K562 (cell line): ENCODE results near the gene ATP5PF. TPM values are rescaled to one million over a fixed set of nuclear protein-coding genes. Genes with fewer than 3 reads are reported as not detected.

Experiments used
- EP400 ChIP-seq: fragments of 450-650 bp; IDR thresholded peaks from 2 replicates; pipeline ENCODE4 v1.6.1; 2017; ENCODE audit warnings: antibody characterized with exemption, mild to moderate bottlenecking, moderate library complexity
- FOXA3 ChIP-seq, 2 experiments: fragments of 450-650 bp in 1 of 2; sonication (generic) in 1 of 2; formaldehyde crosslinking; IDR thresholded peaks in 1 of 2; conservative IDR thresholded peaks in 1 of 2; 2 replicates each; pipeline versions ENCODE4 v1.4.0 to v1.8.0; 2020 to 2022; ENCODE audit warnings: mild to moderate bottlenecking in 2 of 2, missing genetic modification reagents in 1 of 2
- GTF2A2 ChIP-seq: IDR thresholded peaks from 2 replicates; pipeline ENCODE4 v1.6.1; 2016; ENCODE audit warnings: mild to moderate bottlenecking, missing genetic modification characterization, missing compliant biosample characterization
- KLF16 ChIP-seq: IDR thresholded peaks from 2 replicates; pipeline ENCODE4 v1.6.1; 2016; ENCODE audit warnings: antibody characterized with exemption
- NKRF ChIP-seq: fragments of 450-650 bp; IDR thresholded peaks from 2 replicates; pipeline ENCODE4 v1.6.1; 2016; ENCODE audit warnings: borderline replicate concordance
- NR2F6 ChIP-seq: fragments of 450-650 bp; formaldehyde crosslinking; IDR thresholded peaks from 2 replicates; pipeline ENCODE4 v1.4.0; 2020; ENCODE audit warnings: mild to moderate bottlenecking
- NUFIP1 ChIP-seq: fragments of 450-650 bp; IDR thresholded peaks from 2 replicates; pipeline ENCODE4 v1.6.1; 2018; ENCODE audit not compliant: partially characterized antibody
- PCBP1 ChIP-seq: fragments of 200-400 bp; formaldehyde crosslinking; IDR thresholded peaks from 2 replicates; pipeline ENCODE4 v1.6.1; 2018; ENCODE audit warnings: mild to moderate bottlenecking, low read depth, low read length; ENCODE audit not compliant: poor library complexity, severe bottlenecking
- TCF7L2 ChIP-seq: fragments of 150-350 bp; IDR thresholded peaks from 2 replicates; pipeline ENCODE4 v1.6.1; 2016; ENCODE audit warnings: low read depth, mild to moderate bottlenecking, low read length, moderate library complexity
- TCFL5 ChIP-seq: fragments of 250-450 bp; sonication (Bioruptor Pico); conservative IDR thresholded peaks from 2 replicates; pipeline ENCODE4 v1.6.1; 2021; ENCODE audit warnings: mild to moderate bottlenecking, moderate library complexity, matching md5 sums
- ZFX ChIP-seq: sonication (generic); formaldehyde crosslinking; IDR thresholded peaks from 2 replicates; pipeline ENCODE4 v1.8.0; 2022; ENCODE audit warnings: mild to moderate bottlenecking, missing genetic modification reagents, moderate library complexity
- ZNF146 ChIP-seq: IDR thresholded peaks from one replicate; pipeline ENCODE4 v1.6.1; 2018; ENCODE audit warnings: missing compliant biosample characterization; ENCODE audit not compliant: unreplicated experiment
- ZNF239 ChIP-seq: fragments of 250-450 bp; sonication (Bioruptor Pico); IDR thresholded peaks from 2 replicates; pipeline ENCODE4 v1.4.0; 2020; ENCODE audit warnings: mild to moderate bottlenecking
- ZNF583 ChIP-seq: fragments of 250-450 bp; sonication (Bioruptor Pico); IDR thresholded peaks from 2 replicates; pipeline ENCODE4 v1.4.0; 2020
- ZNF589 ChIP-seq: fragments of 200-800 bp; sonication (Bioruptor generic); IDR thresholded peaks from 2 replicates; pipeline ENCODE4 v1.6.1; 2016; ENCODE audit warnings: low read depth, missing genetic modification characterization, missing compliant biosample characterization
- ZNF668 ChIP-seq: fragments of 250-450 bp; sonication (Bioruptor Pico); IDR thresholded peaks from 2 replicates; pipeline ENCODE4 v1.8.0; 2022; ENCODE audit warnings: mild to moderate bottlenecking, inconsistent platforms
- polyA plus RNA-seq, 8 experiments: library from polyadenylated mRNA; depleted of rRNA in 4 of 8; stranded (reverse) in 5 of 8; unstranded in 3 of 8; fragments of >200 nt; fragmentation: Nextera tagmentation in 2 of 8; fragmentation: Illumina TruSeq in 1 of 8; extraction: Ambion mirVana in 2 of 8; extraction: Trizol in 1 of 8; gene quantifications; 2 replicates each; pipeline versions ENCODE4 v1.2.1 to v1.2.3, GENCODE V29; 2011 to 2014; ENCODE audit warnings: inconsistent platforms in 1 of 8, missing spikeins in 1 of 8
- total RNA-seq, 7 experiments: library from RNA; depleted of rRNA in 6 of 7; stranded (reverse); fragments of >200 nt in 6 of 7; fragmentation: Illumina TruSeq in 2 of 7; extraction: Trizol in 2 of 7; gene quantifications; 2 replicates each; pipeline versions ENCODE4 v1.2.1 to v1.2.3, GENCODE V29; 2011 to 2021; ENCODE audit warnings: low replicate concordance in 1 of 7
- TF ChIP-seq, protein P1 (sequence below): fragments of 250-450 bp; sonication (Bioruptor Pico); IDR thresholded peaks from 2 replicates; pipeline ENCODE4 v1.8.0; 2021; ENCODE audit warnings: borderline replicate concordance, mild to moderate bottlenecking, moderate library complexity; ENCODE audit not compliant: poor library complexity, severe bottlenecking
- TF ChIP-seq, protein P2 (sequence below): fragments of 150-350 bp; conservative IDR thresholded peaks from 2 replicates; pipeline ENCODE4 v1.6.1; 2014; ENCODE audit warnings: low read length
- TF ChIP-seq, protein P3 (sequence below): fragments of 450-650 bp; formaldehyde crosslinking; IDR thresholded peaks from 2 replicates; pipeline ENCODE4 v1.4.0; 2022; ENCODE audit warnings: missing genetic modification characterization
- TF ChIP-seq, protein P4 (sequence below): fragments of 450-650 bp; formaldehyde crosslinking; IDR thresholded peaks from 2 replicates; pipeline ENCODE4 v1.4.0; 2022; ENCODE audit warnings: missing genetic modification characterization

The ATP5PF gene
- total and polyA plus RNA-seq, 9 of the 15 experiments (the other 6 are each of a cell fraction or from before 2014, with no cell fraction given): 242 to 2,488 (median 533) TPM

GRCh38 chr21:25733859-25734653, 648 bp downstream of the ATP5PF start (continued):
- TF ChIP-seq, protein P1, sequence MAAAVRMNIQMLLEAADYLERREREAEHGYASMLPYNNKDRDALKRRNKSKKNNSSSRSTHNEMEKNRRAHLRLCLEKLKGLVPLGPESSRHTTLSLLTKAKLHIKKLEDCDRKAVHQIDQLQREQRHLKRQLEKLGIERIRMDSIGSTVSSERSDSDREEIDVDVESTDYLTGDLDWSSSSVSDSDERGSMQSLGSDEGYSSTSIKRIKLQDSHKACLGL (CRISPR knock-in tag): no peak
- TF ChIP-seq TCFL5 (CRISPR knock-in tag): no peak
- TF ChIP-seq, protein P2, sequence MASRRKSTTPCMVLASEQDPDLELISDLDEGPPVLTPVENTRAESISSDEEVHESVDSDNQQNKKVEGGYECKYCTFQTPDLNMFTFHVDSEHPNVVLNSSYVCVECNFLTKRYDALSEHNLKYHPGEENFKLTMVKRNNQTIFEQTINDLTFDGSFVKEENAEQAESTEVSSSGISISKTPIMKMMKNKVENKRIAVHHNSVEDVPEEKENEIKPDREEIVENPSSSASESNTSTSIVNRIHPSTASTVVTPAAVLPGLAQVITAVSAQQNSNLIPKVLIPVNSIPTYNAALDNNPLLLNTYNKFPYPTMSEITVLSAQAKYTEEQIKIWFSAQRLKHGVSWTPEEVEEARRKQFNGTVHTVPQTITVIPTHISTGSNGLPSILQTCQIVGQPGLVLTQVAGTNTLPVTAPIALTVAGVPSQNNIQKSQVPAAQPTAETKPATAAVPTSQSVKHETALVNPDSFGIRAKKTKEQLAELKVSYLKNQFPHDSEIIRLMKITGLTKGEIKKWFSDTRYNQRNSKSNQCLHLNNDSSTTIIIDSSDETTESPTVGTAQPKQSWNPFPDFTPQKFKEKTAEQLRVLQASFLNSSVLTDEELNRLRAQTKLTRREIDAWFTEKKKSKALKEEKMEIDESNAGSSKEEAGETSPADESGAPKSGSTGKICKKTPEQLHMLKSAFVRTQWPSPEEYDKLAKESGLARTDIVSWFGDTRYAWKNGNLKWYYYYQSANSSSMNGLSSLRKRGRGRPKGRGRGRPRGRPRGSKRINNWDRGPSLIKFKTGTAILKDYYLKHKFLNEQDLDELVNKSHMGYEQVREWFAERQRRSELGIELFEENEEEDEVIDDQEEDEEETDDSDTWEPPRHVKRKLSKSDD: no peak
- no peak for TF ChIP-seq PCBP1
- TF ChIP-seq KLF16: no peak
- TF ChIP-seq, protein P3, sequence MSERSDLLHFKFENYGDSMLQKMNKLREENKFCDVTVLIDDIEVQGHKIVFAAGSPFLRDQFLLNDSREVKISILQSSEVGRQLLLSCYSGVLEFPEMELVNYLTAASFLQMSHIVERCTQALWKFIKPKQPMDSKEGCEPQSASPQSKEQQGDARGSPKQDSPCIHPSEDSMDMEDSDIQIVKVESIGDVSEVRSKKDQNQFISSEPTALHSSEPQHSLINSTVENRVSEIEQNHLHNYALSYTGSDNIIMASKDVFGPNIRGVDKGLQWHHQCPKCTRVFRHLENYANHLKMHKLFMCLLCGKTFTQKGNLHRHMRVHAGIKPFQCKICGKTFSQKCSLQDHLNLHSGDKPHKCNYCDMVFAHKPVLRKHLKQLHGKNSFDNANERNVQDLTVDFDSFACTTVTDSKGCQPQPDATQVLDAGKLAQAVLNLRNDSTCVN (CRISPR knock-in tag): no peak
- no peak for TF ChIP-seq ZNF146 (CRISPR knock-in tag)
- no peak for TF ChIP-seq TCF7L2
- TF ChIP-seq ZNF239 (CRISPR knock-in tag): no peak
- TF ChIP-seq ZNF589 (CRISPR knock-in tag): no peak
- TF ChIP-seq ZNF668: no peak
- TF ChIP-seq NR2F6 (CRISPR knock-in tag): no peak
- TF ChIP-seq, protein P4, sequence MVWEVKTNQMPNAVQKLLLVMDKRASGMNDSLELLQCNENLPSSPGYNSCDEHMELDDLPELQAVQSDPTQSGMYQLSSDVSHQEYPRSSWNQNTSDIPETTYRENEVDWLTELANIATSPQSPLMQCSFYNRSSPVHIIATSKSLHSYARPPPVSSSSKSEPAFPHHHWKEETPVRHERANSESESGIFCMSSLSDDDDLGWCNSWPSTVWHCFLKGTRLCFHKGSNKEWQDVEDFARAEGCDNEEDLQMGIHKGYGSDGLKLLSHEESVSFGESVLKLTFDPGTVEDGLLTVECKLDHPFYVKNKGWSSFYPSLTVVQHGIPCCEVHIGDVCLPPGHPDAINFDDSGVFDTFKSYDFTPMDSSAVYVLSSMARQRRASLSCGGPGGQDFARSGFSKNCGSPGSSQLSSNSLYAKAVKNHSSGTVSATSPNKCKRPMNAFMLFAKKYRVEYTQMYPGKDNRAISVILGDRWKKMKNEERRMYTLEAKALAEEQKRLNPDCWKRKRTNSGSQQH (CRISPR knock-in tag): no peak
- TF ChIP-seq FOXA3 (CRISPR knock-in tag; conservative IDR thresholded peaks at IDR 0.05 in 1 of 2, IDR thresholded peaks at IDR 0.05 in 1 of 2): no peak
- peak; percentile 80 for TF ChIP-seq ZFX (CRISPR knock-in tag)
- no peak for TF ChIP-seq ZNF583
- no peak for TF ChIP-seq EP400
- TF ChIP-seq GTF2A2: 0 out of 2 replicates have a peak, but pooled peaks have one; percentile 17
- TF ChIP-seq NUFIP1: no peak
- TF ChIP-seq NKRF: no peak
